Osteoblast (primary cell): ENCODE results near the gene JAK1. TPM values are rescaled to one million over a fixed set of nuclear protein-coding genes. Genes with fewer than 3 reads are reported as not detected.

Source experiments
- DNase-seq: peaks from one replicate; pipeline ENCODE4 v3.0.0; 2011; ENCODE audit warnings: low spot score, mixed read lengths; ENCODE audit not compliant: insufficient read length; ENCODE audit errors: missing footprints
- H2AFZ ChIP-seq: 2 replicates; pipeline ENCODE4 v1.6.0; 2011; ENCODE audit warnings: mild to moderate bottlenecking, low read length
- H3K27ac ChIP-seq: 2 replicates; pipeline ENCODE4 v1.5.1; 2011; ENCODE audit warnings: mild to moderate bottlenecking, low read depth, low read length, moderate library complexity
- H3K27me3 ChIP-seq: 2 replicates; pipeline ENCODE4 v1.6.0; 2012; ENCODE audit warnings: mild to moderate bottlenecking, control low read depth, inconsistent platforms, low read length, moderate library complexity; ENCODE audit not compliant: insufficient read depth
- H3K36me3 ChIP-seq: 2 replicates; pipeline ENCODE4 v1.5.1; 2011; ENCODE audit warnings: mild to moderate bottlenecking, low read length, control low read depth, moderate library complexity; ENCODE audit not compliant: insufficient read depth
- H3K4me1 ChIP-seq: 2 replicates; pipeline ENCODE4 v1.5.1; 2011; ENCODE audit warnings: mild to moderate bottlenecking, low read length, control low read depth, moderate library complexity; ENCODE audit not compliant: insufficient read depth
- H3K4me2 ChIP-seq: 2 replicates; pipeline ENCODE4 v1.6.0; 2011; ENCODE audit warnings: mild to moderate bottlenecking, low read length; ENCODE audit not compliant: insufficient read depth
- H3K4me3 ChIP-seq: fragments of 200-600 bp; sonication (generic); 3 replicates; pipeline ENCODE4 v1.5.1; 2012; ENCODE audit warnings: mild to moderate bottlenecking, low read length, inconsistent platforms; ENCODE audit not compliant: insufficient read depth
- H3K79me2 ChIP-seq: 2 replicates; pipeline ENCODE4 v1.6.0; 2012; ENCODE audit warnings: mild to moderate bottlenecking, low read length, control low read depth, inconsistent platforms; ENCODE audit not compliant: insufficient read depth
- H3K9me3 ChIP-seq: 2 replicates; pipeline ENCODE4 v1.5.1; 2011; ENCODE audit warnings: low read depth, low read length, control low read depth
- H4K20me1 ChIP-seq: 2 replicates; pipeline ENCODE4 v1.6.0; 2012; ENCODE audit warnings: mild to moderate bottlenecking, low read length, control low read depth; ENCODE audit not compliant: insufficient read depth
- total RNA-seq: library from RNA; depleted of rRNA; stranded (reverse); fragments of >200 nt; gene quantifications from 2 replicates; pipeline ENCODE4 v1.2.3, GENCODE V29; 2012
- TF ChIP-seq, protein P1 (sequence below): IDR thresholded peaks from 2 replicates; pipeline ENCODE4 v1.5.1; 2011; ENCODE audit warnings: mild to moderate bottlenecking, low read depth, low read length, moderate library complexity; ENCODE audit errors: extremely low read depth

The JAK1 gene
- total RNA-seq, 1 donor = 197 TPM

DNA sequence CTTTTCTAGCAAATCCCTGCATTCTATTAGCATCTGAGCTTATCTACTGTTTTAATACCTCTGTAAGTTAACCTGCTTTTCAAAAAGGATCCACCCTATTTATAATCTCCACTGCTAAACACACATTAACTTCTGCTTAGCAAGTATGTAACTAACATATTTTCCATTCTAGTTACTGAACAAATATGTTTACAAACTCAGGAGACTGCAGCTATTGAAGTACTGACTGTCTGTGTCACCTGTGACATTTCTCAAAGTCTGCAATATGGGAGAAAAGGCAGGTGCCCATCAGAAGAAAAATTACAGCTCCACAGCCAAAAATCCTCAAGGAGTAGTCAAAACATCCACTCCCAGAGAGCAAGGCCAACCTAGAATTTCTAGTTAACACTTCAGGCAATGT lies 88.3 kb downstream of the JAK1 start:
- Histone ChIP-seq H4K20me1 (no peaks in the 10 kb centered on the region), H3K27ac (no peak overlapping the region), H3K27me3 (no peaks in the 10 kb centered on the region), H2AFZ (no peak overlapping the region), H3K9me3 (no peaks in the 10 kb centered on the region), H3K4me3 (no peak overlapping the region), H3K36me3 (peaks cover 38% of the 10 kb centered on the region), H3K79me2 (peaks cover 3% of the 10 kb centered on the region), H3K4me2 (no peak overlapping the region), H3K4me1 (peaks cover 10% of the 10 kb centered on the region)
- TF ChIP-seq, protein P1, sequence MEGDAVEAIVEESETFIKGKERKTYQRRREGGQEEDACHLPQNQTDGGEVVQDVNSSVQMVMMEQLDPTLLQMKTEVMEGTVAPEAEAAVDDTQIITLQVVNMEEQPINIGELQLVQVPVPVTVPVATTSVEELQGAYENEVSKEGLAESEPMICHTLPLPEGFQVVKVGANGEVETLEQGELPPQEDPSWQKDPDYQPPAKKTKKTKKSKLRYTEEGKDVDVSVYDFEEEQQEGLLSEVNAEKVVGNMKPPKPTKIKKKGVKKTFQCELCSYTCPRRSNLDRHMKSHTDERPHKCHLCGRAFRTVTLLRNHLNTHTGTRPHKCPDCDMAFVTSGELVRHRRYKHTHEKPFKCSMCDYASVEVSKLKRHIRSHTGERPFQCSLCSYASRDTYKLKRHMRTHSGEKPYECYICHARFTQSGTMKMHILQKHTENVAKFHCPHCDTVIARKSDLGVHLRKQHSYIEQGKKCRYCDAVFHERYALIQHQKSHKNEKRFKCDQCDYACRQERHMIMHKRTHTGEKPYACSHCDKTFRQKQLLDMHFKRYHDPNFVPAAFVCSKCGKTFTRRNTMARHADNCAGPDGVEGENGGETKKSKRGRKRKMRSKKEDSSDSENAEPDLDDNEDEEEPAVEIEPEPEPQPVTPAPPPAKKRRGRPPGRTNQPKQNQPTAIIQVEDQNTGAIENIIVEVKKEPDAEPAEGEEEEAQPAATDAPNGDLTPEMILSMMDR = no peak
- no peak for DNase-seq

GRCh38 chr1:64877598-64877997 lies 88.8 kb downstream of the JAK1 start:
- H3K4me1 ChIP-seq = peaks cover 10% of the 10 kb centered on the region
- H3K9me3 ChIP-seq = no peaks in the 10 kb centered on the region
- H3K79me2 ChIP-seq = peaks cover 3% of the 10 kb centered on the region
- no peaks in the 10 kb centered on the region for H4K20me1 ChIP-seq
- H3K27ac ChIP-seq = no peak overlapping the region
- TF ChIP-seq, protein P1 = no peak
- H3K27me3 ChIP-seq = no peaks in the 10 kb centered on the region
- H2AFZ ChIP-seq = no peak overlapping the region
- H3K4me3 ChIP-seq = no peak overlapping the region
- DNase-seq = no peak
- peaks cover 36% of the 10 kb centered on the region for H3K36me3 ChIP-seq
- H3K4me2 ChIP-seq = no peak overlapping the region

DNA sequence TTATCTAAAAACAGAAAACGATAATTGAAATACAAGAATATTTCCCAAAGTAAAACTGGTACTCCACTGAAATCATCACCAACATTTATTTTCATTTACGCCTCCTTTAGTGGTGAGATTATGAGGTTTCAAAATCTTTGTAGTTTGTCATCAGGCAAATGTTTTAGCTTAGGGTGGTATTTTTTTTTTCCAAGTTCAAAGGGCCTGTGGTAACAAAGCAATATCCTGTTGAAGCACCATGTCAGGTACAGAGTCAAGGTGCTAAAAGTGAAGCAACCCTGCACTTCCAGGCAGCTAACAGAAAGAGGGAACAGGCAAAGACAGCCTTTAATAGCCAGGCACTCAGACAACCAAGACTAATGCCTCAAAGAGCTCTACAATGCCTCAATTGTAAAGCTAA lies 89.2 kb downstream of the JAK1 start:
- Histone ChIP-seq H3K4me1 (peaks cover 10% of the 10 kb centered on the region), H3K36me3 (peaks cover 34% of the 10 kb centered on the region), H2AFZ (no peak overlapping the region), H3K9me3 (no peaks in the 10 kb centered on the region), H3K4me3 (no peak overlapping the region), H4K20me1 (no peaks in the 10 kb centered on the region), H3K27ac (no peak overlapping the region), H3K79me2 (peaks cover 3% of the 10 kb centered on the region), H3K27me3 (no peaks in the 10 kb centered on the region), H3K4me2 (no peak overlapping the region)
- no peak for DNase-seq
- TF ChIP-seq, protein P1 = no peak

- no peak for DNase-seq
- Histone ChIP-seq H3K9me3 (no peaks in the 10 kb centered on the region), H3K4me3 (no peak overlapping the region), H3K4me1 (no peaks in the 10 kb centered on the region), H4K20me1 (no peaks in the 10 kb centered on the region), H3K27ac (no peak overlapping the region), H3K4me2 (no peak overlapping the region), H3K27me3 (no peaks in the 10 kb centered on the region), H2AFZ (no peak overlapping the region), H3K79me2 (peaks cover 3% of the 10 kb centered on the region), H3K36me3 (peaks cover 37% of the 10 kb centered on the region)
- TF ChIP-seq, protein P1 = no peak
Observed at GRCh38 chr1:64875606-64876005, 90.7 kb downstream of the JAK1 start.
